ENCODE data around the gene TBC1D12.
A peak's percentile ranks its signal among the peaks of the same experiment; 100 is the strongest.

The TBC1D12 gene

GRCh38 chr10:94398762-94399161 lies 3.6 kb upstream of the TBC1D12 start:
- Histone ChIP-seq H3K4me3 (ENCODE audit: low read length) (no peak overlapping the region), H3K79me2 (ENCODE audit: control insufficient read depth, low read length) (peaks cover under 1% of the 10 kb centered on the region; the same call in 1 of the 2 replicates), H4K20me1 (ENCODE audit: control insufficient read depth, insufficient read depth, low read depth, low read length) (no peaks in the 10 kb centered on the region), H3K9me2 (replicated peaks; ENCODE audit: control insufficient read depth, low read length) (no peaks in the 10 kb centered on the region), H3K9me3 (ENCODE audit: control insufficient read depth, insufficient read depth, low read length) (peaks cover 4% of the 10 kb centered on the region; the same call in 1 of the 2 replicates), H3K36me3 (ENCODE audit: control insufficient read depth, low read length) (no peaks in the 10 kb centered on the region), H3K4me1 (ENCODE audit: control insufficient read depth, low read length) (peaks cover 3% of the 10 kb centered on the region), H3K27ac (ENCODE audit: low read depth, low read length) (no peak overlapping the region), H3F3A (ENCODE audit: control insufficient read depth, insufficient read depth) (no peaks in the 10 kb centered on the region), H3K27me3 (ENCODE audit: control insufficient read depth, low read length) (peaks cover 16% of the 10 kb centered on the region), H3K4me2 (ENCODE audit: low read length) (no peak overlapping the region)
- no peak for TF ChIP-seq CTCF (IDR thresholded peaks at IDR 0.05; ENCODE audit: low read depth, low read length, poor library complexity, severe bottlenecking)
- no peak for TF ChIP-seq EZH2phosphoT487 (IDR thresholded peaks at IDR 0.05; ENCODE audit: borderline replicate concordance, low read length)

- peaks cover 11% of the 10 kb centered on the region for H3K4me1 ChIP-seq (ENCODE audit: control insufficient read depth, low read length)
- no peaks in the 10 kb centered on the region for H3K9me3 ChIP-seq (ENCODE audit: control insufficient read depth, insufficient read depth, low read length)
- H3K36me3 ChIP-seq (ENCODE audit: control insufficient read depth, low read length), result no peaks in the 10 kb centered on the region
- H3F3A ChIP-seq (ENCODE audit: control insufficient read depth, insufficient read depth), result peaks cover 4% of the 10 kb centered on the region; the same call in 1 of the 2 replicates
- H3K4me3 ChIP-seq (ENCODE audit: low read length), result peak overlapping the region; percentile 82
- H3K79me2 ChIP-seq (ENCODE audit: control insufficient read depth, low read length), result peaks cover 40% of the 10 kb centered on the region
- no peaks in the 10 kb centered on the region for H4K20me1 ChIP-seq (ENCODE audit: control insufficient read depth, insufficient read depth, low read depth, low read length)
- TF ChIP-seq CTCF (IDR thresholded peaks at IDR 0.05; ENCODE audit: low read depth, low read length, poor library complexity, severe bottlenecking), result no peak
- no peak; the same call in 1 of the 2 replicates for TF ChIP-seq EZH2phosphoT487 (IDR thresholded peaks at IDR 0.05; ENCODE audit: borderline replicate concordance, low read length)
- H3K4me2 ChIP-seq (ENCODE audit: low read length), result peak overlapping the region; percentile 72
- H3K27ac ChIP-seq (ENCODE audit: low read depth, low read length), result peak overlapping the region; percentile 38
- H3K27me3 ChIP-seq (ENCODE audit: control insufficient read depth, low read length), result peaks cover 20% of the 10 kb centered on the region
- no peaks in the 10 kb centered on the region for H3K9me2 ChIP-seq (replicated peaks; ENCODE audit: control insufficient read depth, low read length)
These were observed 570 bp downstream of the TBC1D12 start for GRCh38 chr10:94402843-94403379.

- no peak for TF ChIP-seq EZH2phosphoT487 (IDR thresholded peaks at IDR 0.05; ENCODE audit: borderline replicate concordance, low read length)
- H3K4me3 ChIP-seq (ENCODE audit: low read length), result peak overlapping the region; percentile 82
- peaks cover 11% of the 10 kb centered on the region for H3K4me1 ChIP-seq (ENCODE audit: control insufficient read depth, low read length)
- H4K20me1 ChIP-seq (ENCODE audit: control insufficient read depth, insufficient read depth, low read depth, low read length), result no peaks in the 10 kb centered on the region
- H3K9me3 ChIP-seq (ENCODE audit: control insufficient read depth, insufficient read depth, low read length), result no peaks in the 10 kb centered on the region
- peak overlapping the region; percentile 72 for H3K4me2 ChIP-seq (ENCODE audit: low read length)
- peak overlapping the region; percentile 38 for H3K27ac ChIP-seq (ENCODE audit: low read depth, low read length)
- peaks cover 16% of the 10 kb centered on the region for H3K27me3 ChIP-seq (ENCODE audit: control insufficient read depth, low read length)
- H3K36me3 ChIP-seq (ENCODE audit: control insufficient read depth, low read length), result no peaks in the 10 kb centered on the region
- H3F3A ChIP-seq (ENCODE audit: control insufficient read depth, insufficient read depth), result peaks cover 4% of the 10 kb centered on the region; the same call in 1 of the 2 replicates
- no peaks in the 10 kb centered on the region for H3K9me2 ChIP-seq (replicated peaks; ENCODE audit: control insufficient read depth, low read length)
- peaks cover 44% of the 10 kb centered on the region for H3K79me2 ChIP-seq (ENCODE audit: control insufficient read depth, low read length)
These were observed 1.3 kb downstream of the TBC1D12 start for GRCh38 chr10:94403380-94404213.

GRCh38 chr10:94405406-94405805 lies 3.1 kb downstream of the TBC1D12 start:
- no peak overlapping the region for H3K27ac ChIP-seq (ENCODE audit: low read depth, low read length)
- no peak for TF ChIP-seq EZH2phosphoT487 (IDR thresholded peaks at IDR 0.05; ENCODE audit: borderline replicate concordance, low read length)
- no peak for TF ChIP-seq CTCF (IDR thresholded peaks at IDR 0.05; ENCODE audit: low read depth, low read length, poor library complexity, severe bottlenecking)
- peaks cover 4% of the 10 kb centered on the region; the same call in 1 of the 2 replicates for H3F3A ChIP-seq (ENCODE audit: control insufficient read depth, insufficient read depth)
- peaks cover 18% of the 10 kb centered on the region for H3K27me3 ChIP-seq (ENCODE audit: control insufficient read depth, low read length)
- no peaks in the 10 kb centered on the region for H3K9me2 ChIP-seq (replicated peaks; ENCODE audit: control insufficient read depth, low read length)
- no peaks in the 10 kb centered on the region for H3K36me3 ChIP-seq (ENCODE audit: control insufficient read depth, low read length)
- H3K4me1 ChIP-seq (ENCODE audit: control insufficient read depth, low read length), result peaks cover 11% of the 10 kb centered on the region
- no peaks in the 10 kb centered on the region for H4K20me1 ChIP-seq (ENCODE audit: control insufficient read depth, insufficient read depth, low read depth, low read length)
- H3K4me3 ChIP-seq (ENCODE audit: low read length), result no peak overlapping the region
- H3K9me3 ChIP-seq (ENCODE audit: control insufficient read depth, insufficient read depth, low read length), result no peaks in the 10 kb centered on the region
- no peak overlapping the region for H3K4me2 ChIP-seq (ENCODE audit: low read length)
- H3K79me2 ChIP-seq (ENCODE audit: control insufficient read depth, low read length), result peaks cover 46% of the 10 kb centered on the region
